GM23248 (cell line): ENCODE data around the gene BRINP1. TPM values are rescaled to one million over a fixed set of nuclear protein-coding genes. Genes with fewer than 3 reads are reported as not detected.

Source experiments
- DNase-seq: peaks from one replicate; pipeline ENCODE4 v3.0.0-alpha.2; 2015
- H2AFZ ChIP-seq: fragments of 200-600 bp; sonication (generic); 2 replicates; pipeline ENCODE4 v1.6.1; 2016; ENCODE audit warnings: antibody characterized with exemption
- H3F3A ChIP-seq: fragments of 200-600 bp; sonication (generic); 2 replicates; pipeline ENCODE4 v1.6.1; 2016; ENCODE audit warnings: mild to moderate bottlenecking, antibody characterized with exemption, mixed run types; ENCODE audit not compliant: insufficient read depth
- H3K27ac ChIP-seq: fragments of 200-600 bp; sonication (generic); 2 replicates; pipeline ENCODE4 v1.5.1; 2016; ENCODE audit warnings: mild to moderate bottlenecking
- H3K27me3 ChIP-seq: fragments of 200-600 bp; sonication (generic); replicated peaks from 2 replicates; pipeline ENCODE4 v1.6.1; 2016; ENCODE audit warnings: mild to moderate bottlenecking; ENCODE audit not compliant: insufficient read depth
- H3K36me3 ChIP-seq: fragments of 200-600 bp; sonication (generic); 2 replicates; pipeline ENCODE4 v1.6.1; 2016; ENCODE audit warnings: low read depth, mild to moderate bottlenecking
- H3K4me1 ChIP-seq: fragments of 200-600 bp; sonication (generic); 2 replicates; pipeline ENCODE4 v1.6.1; 2016; ENCODE audit warnings: mild to moderate bottlenecking; ENCODE audit not compliant: insufficient read depth
- H3K4me2 ChIP-seq: fragments of 200-600 bp; sonication (generic); one replicate; pipeline ENCODE4 v1.6.1; 2016; ENCODE audit warnings: mild to moderate bottlenecking; ENCODE audit not compliant: unreplicated experiment
- H3K4me3 ChIP-seq: fragments of 200-600 bp; sonication (generic); 2 replicates; pipeline ENCODE4 v1.5.1; 2016; ENCODE audit warnings: mild to moderate bottlenecking
- H3K79me2 ChIP-seq: fragments of 200-600 bp; sonication (generic); 2 replicates; pipeline ENCODE4 v1.6.1; 2016; ENCODE audit warnings: mild to moderate bottlenecking; ENCODE audit not compliant: insufficient read depth
- H3K9ac ChIP-seq: fragments of 200-600 bp; sonication (generic); 2 replicates; pipeline ENCODE4 v1.6.1; 2016; ENCODE audit warnings: mild to moderate bottlenecking
- H3K9me2 ChIP-seq: fragments of 200-600 bp; sonication (generic); 2 replicates; pipeline ENCODE4 v1.6.1; 2016; ENCODE audit warnings: mixed run types, mild to moderate bottlenecking, moderate library complexity; ENCODE audit not compliant: insufficient read depth
- H3K9me3 ChIP-seq: fragments of 200-600 bp; sonication (generic); one replicate; pipeline ENCODE4 v1.6.1; 2017; ENCODE audit warnings: low read depth
- H4K20me1 ChIP-seq: fragments of 200-600 bp; sonication (generic); 2 replicates; pipeline ENCODE4 v1.6.0; 2016; ENCODE audit not compliant: insufficient read depth
- EZH2 ChIP-seq: fragments of 200-600 bp; sonication (generic); IDR thresholded peaks from 2 replicates; pipeline ENCODE4 v1.6.1; 2018; ENCODE audit warnings: antibody characterized with exemption, mild to moderate bottlenecking; ENCODE audit not compliant: insufficient read depth, poor library complexity, severe bottlenecking
- EZH2phosphoT487 ChIP-seq: fragments of 200-600 bp; sonication (generic); IDR thresholded peaks from 2 replicates; pipeline ENCODE4 v1.6.1; 2018; ENCODE audit warnings: antibody characterized with exemption, moderate library complexity, mild to moderate bottlenecking, low read depth; ENCODE audit not compliant: insufficient read depth
- WGBS, 2 experiments: methylation state at CpG; one replicate each; pipeline ENCODE4 v1.1.6; 2015 to 2017; ENCODE audit warnings: low lambda C conversion rate in 2 of 2, low coverage in 1 of 2; ENCODE audit errors: missing lambda C conversion rate in 2 of 2; 5-methylcytosine and 5-hydroxymethylcytosine counted together
- in situ Hi-C: fragments of 300-500 bp; cut with MboI; formaldehyde crosslinking; loops from 2 replicates; pipeline ENCODE4 v1.15.0; 2020
- polyA plus RNA-seq: library from polyadenylated mRNA; unstranded; fragments of >200 nt; fragmentation: Nextera tagmentation; extraction: Ambion mirVana; gene quantifications from 2 replicates; pipeline ENCODE4 v1.2.1, GENCODE V29; 2016
- total RNA-seq: library from RNA; depleted of rRNA; stranded (reverse); fragments of >200 nt; shearing (Covaris generic); gene quantifications from 2 replicates; pipeline ENCODE4 v1.2.3, GENCODE V29; 2014

The BRINP1 gene
- total and polyA plus RNA-seq, 2 experiments from 2014 or later: 6.0 to 9.0 TPM

GRCh38 chr9:119216651-119217331 lies 152.4 kb downstream of the BRINP1 start:
- Histone ChIP-seq H3K9ac (no peak overlapping the region), H3K4me3 (no peak overlapping the region), H3K9me2 (no peaks in the 10 kb centered on the region), H3K9me3 (no peaks in the 10 kb centered on the region), H4K20me1 (no peaks in the 10 kb centered on the region), H3K27me3 (no peaks in the 10 kb centered on the region), H2AFZ (peak overlapping the region; percentile 55; the same call in 1 of the 2 replicates), H3K36me3 (no peaks in the 10 kb centered on the region), H3K79me2 (no peaks in the 10 kb centered on the region), H3K27ac (no peak overlapping the region), H3F3A (no peaks in the 10 kb centered on the region), H3K4me2 (peak overlapping the region; percentile 16), H3K4me1 (peaks cover 9% of the 10 kb centered on the region)
- in situ Hi-C loops: no loop called here
- DNase-seq: peak; percentile 58
- 11 to 14% methylated on average over 8 of the region's 8 CpGs for WGBS, 2 experiments
- TF ChIP-seq EZH2phosphoT487 (no peak), EZH2 (no peak)

GRCh38 chr9:119215651-119216050 lies 153.6 kb downstream of the BRINP1 start:
- Histone ChIP-seq H3F3A (no peaks in the 10 kb centered on the region), H2AFZ (no peak overlapping the region), H3K36me3 (no peaks in the 10 kb centered on the region), H3K9ac (no peak overlapping the region), H4K20me1 (no peaks in the 10 kb centered on the region), H3K27ac (no peak overlapping the region), H3K4me1 (no peaks in the 10 kb centered on the region; the same call in 1 of the 2 replicates), H3K9me2 (no peaks in the 10 kb centered on the region), H3K27me3 (no peaks in the 10 kb centered on the region), H3K4me3 (no peak overlapping the region), H3K4me2 (no peak overlapping the region), H3K79me2 (no peaks in the 10 kb centered on the region), H3K9me3 (no peaks in the 10 kb centered on the region)
- WGBS, 2 experiments: 51 to 56% methylated on average over 2 of the region's 2 CpGs
- TF ChIP-seq EZH2: no peak
- TF ChIP-seq EZH2phosphoT487: no peak
- in situ Hi-C loops: no loop called here
- DNase-seq: no peak

GRCh38 chr9:119213471-119213870 lies 155.8 kb downstream of the BRINP1 start:
- WGBS, 2 experiments: 15 to 21% methylated on average over 1 of the region's 1 CpG
- no peak overlapping the region for H3K4me2 ChIP-seq
- no peak for TF ChIP-seq EZH2phosphoT487
- no peak for TF ChIP-seq EZH2
- no peak overlapping the region for H3K27ac ChIP-seq
- no peaks in the 10 kb centered on the region for H3K36me3 ChIP-seq
- no peak overlapping the region for H2AFZ ChIP-seq
- no peak overlapping the region for H3K9ac ChIP-seq
- H3K9me3 ChIP-seq: no peaks in the 10 kb centered on the region
- H3K4me3 ChIP-seq: no peak overlapping the region
- no peaks in the 10 kb centered on the region for H3K9me2 ChIP-seq
- DNase-seq: no peak
- H3F3A ChIP-seq: no peaks in the 10 kb centered on the region
- H3K79me2 ChIP-seq: no peaks in the 10 kb centered on the region
- no peaks in the 10 kb centered on the region; the same call in 1 of the 2 replicates for H3K4me1 ChIP-seq
- no peaks in the 10 kb centered on the region for H4K20me1 ChIP-seq
- in situ Hi-C loops: no loop called here
- no peaks in the 10 kb centered on the region for H3K27me3 ChIP-seq

GRCh38 chr9:119197893-119198607 lies 171.2 kb downstream of the BRINP1 start:
- TF ChIP-seq EZH2 (no peak), EZH2phosphoT487 (no peak)
- WGBS, 2 experiments: 46 to 55% methylated on average over 7 of the region's 7 CpGs

More at GRCh38 chr9:119197893-119198607, 171.2 kb downstream of the BRINP1 start:
- H3K27ac ChIP-seq: no peak overlapping the region
- H3K4me3 ChIP-seq: no peak overlapping the region
- H4K20me1 ChIP-seq: no peaks in the 10 kb centered on the region
- no peaks in the 10 kb centered on the region for H3K79me2 ChIP-seq
- in situ Hi-C loops: no loop called here
- no peaks in the 10 kb centered on the region for H3K4me1 ChIP-seq
- H3F3A ChIP-seq: no peaks in the 10 kb centered on the region
- no peak overlapping the region for H3K9ac ChIP-seq
- no peak overlapping the region for H2AFZ ChIP-seq
- H3K27me3 ChIP-seq: no peaks in the 10 kb centered on the region
- no peak for DNase-seq
- H3K9me3 ChIP-seq: no peaks in the 10 kb centered on the region
- H3K9me2 ChIP-seq: no peaks in the 10 kb centered on the region
- no peaks in the 10 kb centered on the region for H3K36me3 ChIP-seq
- H3K4me2 ChIP-seq: no peak overlapping the region
